KMS-11 (cell line): ENCODE data around the gene ZBTB20.

Source experiments
- H2AFZ ChIP-seq: fragments of 200-600 bp; sonication (generic); 2 replicates; pipeline ENCODE4 v1.6.1; 2016; ENCODE audit warnings: antibody characterized with exemption, mixed run types, low read depth
- H3K27ac ChIP-seq: fragments of 200-600 bp; sonication (generic); 2 replicates; pipeline ENCODE4 v1.6.1; 2016; ENCODE audit warnings: mild to moderate bottlenecking, mixed run types
- H3K27me3 ChIP-seq: fragments of 200-600 bp; sonication (generic); 2 replicates; pipeline ENCODE4 v1.6.1; 2017; ENCODE audit warnings: mild to moderate bottlenecking, low read depth, mixed run types, moderate library complexity; ENCODE audit not compliant: insufficient read depth
- H3K36me3 ChIP-seq: fragments of 200-600 bp; sonication (generic); 2 replicates; pipeline ENCODE4 v1.6.1; 2017; ENCODE audit warnings: mild to moderate bottlenecking, mixed run types; ENCODE audit not compliant: insufficient read depth
- H3K4me1 ChIP-seq: fragments of 200-600 bp; sonication (generic); 2 replicates; pipeline ENCODE4 v1.6.1; 2016; ENCODE audit warnings: mild to moderate bottlenecking, low read depth, mixed run types; ENCODE audit not compliant: poor library complexity, severe bottlenecking
- H3K4me2 ChIP-seq: fragments of 200-600 bp; sonication (generic); 2 replicates; pipeline ENCODE4 v1.7.0; 2016; ENCODE audit warnings: mild to moderate bottlenecking, mixed run types
- H3K4me3 ChIP-seq: fragments of 200-600 bp; sonication (generic); IDR thresholded peaks from 2 replicates; pipeline ENCODE4 v1.6.1; 2017; ENCODE audit warnings: low read depth, low read length, mixed read lengths; ENCODE audit not compliant: insufficient read depth
- H3K79me2 ChIP-seq: fragments of 200-600 bp; sonication (generic); 2 replicates; pipeline ENCODE4 v1.6.1; 2016; ENCODE audit warnings: low read depth, mixed run types; ENCODE audit not compliant: insufficient read depth
- H3K9ac ChIP-seq: fragments of 200-600 bp; sonication (generic); 2 replicates; pipeline ENCODE4 v1.6.1; 2016; ENCODE audit warnings: mild to moderate bottlenecking, mixed run types
- H4K20me1 ChIP-seq: fragments of 200-600 bp; sonication (generic); 2 replicates; pipeline ENCODE4 v1.6.1; 2016; ENCODE audit warnings: mild to moderate bottlenecking, mixed run types; ENCODE audit not compliant: insufficient read depth
- CTCF ChIP-seq: fragments of 200-600 bp; sonication (generic); conservative IDR thresholded peaks from 2 replicates; pipeline ENCODE4 v1.6.1; 2017; ENCODE audit warnings: low read depth, mild to moderate bottlenecking, antibody characterized with exemption, low read length, moderate library complexity, mixed read lengths

The ZBTB20 gene

GRCh38 chr3:114496021-114496434, 651.1 kb downstream of the ZBTB20 start:
- no peak overlapping the region for H3K4me3 ChIP-seq
- H3K4me1 ChIP-seq, result peaks cover 12% of the 10 kb centered on the region
- H3K79me2 ChIP-seq, result no peaks in the 10 kb centered on the region
- no peaks in the 10 kb centered on the region for H3K36me3 ChIP-seq
- peaks cover 9% of the 10 kb centered on the region for H3K27me3 ChIP-seq
- no peak overlapping the region for H3K4me2 ChIP-seq
- H2AFZ ChIP-seq, result no peak overlapping the region
- TF ChIP-seq CTCF, result no peak
- no peak overlapping the region for H3K27ac ChIP-seq
- no peak overlapping the region for H3K9ac ChIP-seq
- no peaks in the 10 kb centered on the region for H4K20me1 ChIP-seq

- H3K36me3 ChIP-seq, result no peaks in the 10 kb centered on the region
- TF ChIP-seq CTCF, result no peak
- H3K4me3 ChIP-seq, result no peak overlapping the region
- peaks cover 2% of the 10 kb centered on the region for H3K4me1 ChIP-seq
- no peak overlapping the region for H3K27ac ChIP-seq
- H3K9ac ChIP-seq, result no peak overlapping the region
- H2AFZ ChIP-seq, result no peak overlapping the region
- H4K20me1 ChIP-seq, result no peaks in the 10 kb centered on the region
- no peak overlapping the region for H3K4me2 ChIP-seq
- H3K27me3 ChIP-seq, result no peaks in the 10 kb centered on the region
- H3K79me2 ChIP-seq, result no peaks in the 10 kb centered on the region
Observed at GRCh38 chr3:114494498-114494897, 652.6 kb downstream of the ZBTB20 start.

GRCh38 chr3:114490829-114491228, 656.3 kb downstream of the ZBTB20 start:
- no peaks in the 10 kb centered on the region for H3K27me3 ChIP-seq
- H3K4me1 ChIP-seq, result no peaks in the 10 kb centered on the region
- H3K4me3 ChIP-seq, result no peak overlapping the region
- H3K36me3 ChIP-seq, result no peaks in the 10 kb centered on the region
- TF ChIP-seq CTCF, result no peak
- H3K79me2 ChIP-seq, result no peaks in the 10 kb centered on the region
- no peak overlapping the region for H3K4me2 ChIP-seq
- no peak overlapping the region for H3K27ac ChIP-seq
- no peak overlapping the region for H2AFZ ChIP-seq
- no peak overlapping the region for H3K9ac ChIP-seq
- H4K20me1 ChIP-seq, result no peaks in the 10 kb centered on the region

- Histone ChIP-seq H2AFZ (no peak overlapping the region), H3K4me1 (no peaks in the 10 kb centered on the region), H3K4me3 (no peak overlapping the region), H3K36me3 (no peaks in the 10 kb centered on the region), H3K27ac (no peak overlapping the region), H3K79me2 (no peaks in the 10 kb centered on the region), H3K27me3 (no peaks in the 10 kb centered on the region), H3K9ac (no peak overlapping the region), H3K4me2 (no peak overlapping the region), H4K20me1 (no peaks in the 10 kb centered on the region)
- no peak for TF ChIP-seq CTCF
Observed at GRCh38 chr3:114487502-114487901, 659.6 kb downstream of the ZBTB20 start.
